ENCODE measurements around the gene SPHKAP. TPM values are rescaled to one million over a fixed set of nuclear protein-coding genes. Genes with fewer than 3 reads are reported as not detected.

SPHKAP gene
- total RNA-seq, 1 experiment from 2014 or later, result 10.3 TPM

- no peak for DNase-seq (ENCODE audit: low spot score)
- ChIA-PET CTCF (no interaction called here), POLR2A (ENCODE audit: low non-redundant PET) (no interaction called here)
- intact Hi-C loops (cut with micrococcal nuclease; ENCODE audit: unreplicated experiment), result no loop called here
- Histone ChIP-seq H3K27me3 (replicated peaks; ENCODE audit: insufficient read depth, low read depth, low read length, poor library complexity) (no peaks in the 10 kb centered on the region), H3K9me3 (ENCODE audit: low read depth, low read length, poor library complexity, severe bottlenecking) (no peaks in the 10 kb centered on the region), H3K4me3 (ENCODE audit: low read depth, low read length, poor library complexity, severe bottlenecking) (no peak overlapping the region), H3K27ac (ENCODE audit: low read depth, low read length, poor library complexity, severe bottlenecking) (no peak overlapping the region), H3K4me1 (ENCODE audit: insufficient read depth, low read length, poor library complexity, severe bottlenecking) (no peaks in the 10 kb centered on the region), H3K36me3 (ENCODE audit: insufficient read depth, low read length, poor library complexity, severe bottlenecking) (no peaks in the 10 kb centered on the region)
- BruUV-seq (replicated peaks), result no TSS peak
- no peak for TF ChIP-seq CTCF (conservative IDR thresholded peaks at IDR 0.05; ENCODE audit: low read depth, low read length)
- TF ChIP-seq EZH2 (IDR thresholded peaks at IDR 0.05; ENCODE audit: borderline replicate concordance, low read depth, low read length, poor library complexity, severe bottlenecking), result no peak
These were observed 209.8 kb downstream of the SPHKAP start for GRCh38 chr2:227971619-227972230.

- DNase-seq (ENCODE audit: low spot score), result no peak
- Histone ChIP-seq H3K27ac (ENCODE audit: low read depth, low read length, poor library complexity, severe bottlenecking) (no peak overlapping the region), H3K4me1 (ENCODE audit: insufficient read depth, low read length, poor library complexity, severe bottlenecking) (no peaks in the 10 kb centered on the region), H3K9me3 (ENCODE audit: low read depth, low read length, poor library complexity, severe bottlenecking) (no peaks in the 10 kb centered on the region), H3K36me3 (ENCODE audit: insufficient read depth, low read length, poor library complexity, severe bottlenecking) (no peaks in the 10 kb centered on the region), H3K4me3 (ENCODE audit: low read depth, low read length, poor library complexity, severe bottlenecking) (no peak overlapping the region), H3K27me3 (replicated peaks; ENCODE audit: insufficient read depth, low read depth, low read length, poor library complexity) (no peaks in the 10 kb centered on the region)
- ChIA-PET CTCF (no interaction called here), POLR2A (ENCODE audit: low non-redundant PET) (no interaction called here)
- intact Hi-C loops (cut with micrococcal nuclease; ENCODE audit: unreplicated experiment), result no loop called here
- no peak for TF ChIP-seq CTCF (conservative IDR thresholded peaks at IDR 0.05; ENCODE audit: low read depth, low read length)
- no peak for TF ChIP-seq EZH2 (IDR thresholded peaks at IDR 0.05; ENCODE audit: borderline replicate concordance, low read depth, low read length, poor library complexity, severe bottlenecking)
- BruUV-seq (replicated peaks), result no TSS peak
These were observed 221.2 kb downstream of the SPHKAP start for GRCh38 chr2:227960317-227960716.

- no peaks in the 10 kb centered on the region for H3K27me3 ChIP-seq (replicated peaks; ENCODE audit: insufficient read depth, low read depth, low read length, poor library complexity)
- no peaks in the 10 kb centered on the region for H3K36me3 ChIP-seq (ENCODE audit: insufficient read depth, low read length, poor library complexity, severe bottlenecking)
- H3K27ac ChIP-seq (ENCODE audit: low read depth, low read length, poor library complexity, severe bottlenecking), result peak overlapping the region; percentile 96
- ChIA-PET CTCF (no interaction called here), POLR2A (ENCODE audit: low non-redundant PET) (no interaction called here)
- H3K4me1 ChIP-seq (ENCODE audit: insufficient read depth, low read length, poor library complexity, severe bottlenecking), result peaks cover 28% of the 10 kb centered on the region
- intact Hi-C loops (cut with micrococcal nuclease; ENCODE audit: unreplicated experiment), result loop anchor here (10.0 kb wide), 1 partner anchor 372 kb away; no protein-coding TSS in a partner anchor
- peaks cover 5% of the 10 kb centered on the region for H3K9me3 ChIP-seq (ENCODE audit: low read depth, low read length, poor library complexity, severe bottlenecking)
- TF ChIP-seq EZH2 (IDR thresholded peaks at IDR 0.05; ENCODE audit: borderline replicate concordance, low read depth, low read length, poor library complexity, severe bottlenecking), result no peak
- TF ChIP-seq CTCF (conservative IDR thresholded peaks at IDR 0.05; ENCODE audit: low read depth, low read length), result no peak
- no peak for DNase-seq (ENCODE audit: low spot score)
- BruUV-seq (replicated peaks), result no TSS peak
- H3K4me3 ChIP-seq (ENCODE audit: low read depth, low read length, poor library complexity, severe bottlenecking), result no peak overlapping the region
These were observed 238.5 kb downstream of the SPHKAP start for GRCh38 chr2:227942965-227943364.
